Activated naive CD8-positive, alpha-beta T cell treated with anti-CD3 and anti-CD28 coated beads, Interleukin-2, amount 50 U/mL, for 16 hours (primary cell): Measurements from ENCODE around the gene NEK3.
"Not testable (repeated sequence)": the region's sequence is repeated elsewhere in the genome, so short reads cannot be mapped to it uniquely, and the experiment has no call there.

Experiments
- DNase-seq: peaks from one replicate; pipeline ENCODE4 v3.0.0-alpha.2; 2020; ENCODE audit warnings: low read depth, low spot score

NEK3 gene

DNA sequence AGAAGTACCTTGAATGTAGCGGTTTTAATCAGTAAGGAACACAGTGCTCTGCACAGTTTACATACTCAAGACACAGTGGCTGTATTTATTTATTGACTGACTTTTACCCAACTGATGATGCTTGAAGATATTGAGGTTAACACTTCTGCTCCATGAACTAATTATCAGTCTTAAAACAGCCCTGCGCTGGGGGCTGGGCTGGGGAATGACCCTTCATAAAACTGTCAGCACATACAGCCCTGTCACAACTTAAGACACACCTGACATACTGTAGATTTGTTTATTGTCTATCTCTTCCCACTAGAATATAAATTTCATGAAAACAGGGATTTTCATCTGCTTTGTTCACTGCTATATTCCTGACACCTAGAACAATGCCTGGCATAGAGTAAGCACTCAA, 41.3 kb downstream of the NEK3 start:
- no peak for DNase-seq

DNA sequence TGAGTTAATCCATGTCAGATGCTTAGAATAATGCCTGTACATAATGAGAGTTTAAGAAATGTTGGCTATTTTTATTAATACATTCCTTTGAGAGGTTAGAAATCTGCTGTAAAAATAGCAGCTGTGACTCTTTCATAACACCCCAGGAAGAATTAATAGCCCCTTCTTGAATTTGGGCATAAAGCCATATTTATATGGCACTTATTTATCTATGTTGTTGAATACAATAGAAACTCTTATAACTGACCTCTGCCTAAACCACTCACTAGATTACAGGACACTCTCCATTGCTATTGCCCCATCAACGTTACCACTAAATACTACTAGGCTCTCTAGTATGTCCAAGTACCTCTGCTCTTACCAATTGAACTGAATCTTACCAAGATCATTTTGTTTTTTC, 46.8 kb downstream of the NEK3 start:
- DNase-seq = no peak

DNA sequence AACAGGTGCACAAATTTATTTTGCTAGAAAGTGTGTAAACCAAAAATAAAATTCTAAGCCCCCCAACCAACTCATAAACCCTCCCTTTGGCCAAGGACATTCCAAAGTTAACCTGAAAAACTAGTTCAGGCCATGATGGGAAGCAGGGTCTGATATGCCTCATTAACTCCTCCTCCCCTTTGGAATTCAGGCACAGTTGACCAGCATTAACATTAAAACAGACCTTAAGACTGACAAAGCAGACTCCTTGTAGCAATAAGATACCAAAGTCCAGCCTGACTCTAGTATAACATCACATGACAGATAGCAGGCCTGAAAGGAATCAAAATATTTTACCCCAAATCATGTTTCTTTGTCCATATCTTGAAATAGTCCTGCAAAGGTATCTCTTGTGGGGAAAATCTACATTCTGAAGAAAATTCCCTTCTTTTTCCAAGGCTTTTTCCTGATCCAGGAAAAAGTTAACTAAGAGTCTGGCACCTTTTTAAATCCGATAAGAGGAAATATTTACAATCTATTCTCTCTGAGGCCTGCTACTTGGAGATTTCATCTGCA, 50.2 kb downstream of the NEK3 start:
- DNase-seq = no peak

DNA sequence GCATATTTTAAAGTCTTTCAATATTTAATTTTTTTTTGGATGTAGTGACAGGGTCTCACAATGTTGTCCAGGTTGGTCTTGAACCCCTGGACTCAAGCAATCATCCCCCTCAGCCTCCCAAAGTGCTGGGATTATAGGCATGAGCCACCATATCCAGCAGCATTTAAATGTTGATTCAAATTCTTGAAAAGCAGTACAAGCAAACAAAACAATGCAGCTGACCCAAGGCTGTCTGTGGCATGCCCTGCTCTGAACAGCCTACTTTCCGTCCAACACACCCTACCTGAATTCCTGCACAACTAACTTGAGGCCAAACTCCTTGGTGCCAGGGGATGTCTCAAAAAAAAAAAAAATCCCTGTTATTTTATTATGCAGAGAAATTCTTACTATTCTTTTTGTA, 53.6 kb downstream of the NEK3 start:
- no peak for DNase-seq

- DNase-seq = no peak
Observed at GRCh38 chr13:52104624-52105023, 54.8 kb downstream of the NEK3 start.

DNA sequence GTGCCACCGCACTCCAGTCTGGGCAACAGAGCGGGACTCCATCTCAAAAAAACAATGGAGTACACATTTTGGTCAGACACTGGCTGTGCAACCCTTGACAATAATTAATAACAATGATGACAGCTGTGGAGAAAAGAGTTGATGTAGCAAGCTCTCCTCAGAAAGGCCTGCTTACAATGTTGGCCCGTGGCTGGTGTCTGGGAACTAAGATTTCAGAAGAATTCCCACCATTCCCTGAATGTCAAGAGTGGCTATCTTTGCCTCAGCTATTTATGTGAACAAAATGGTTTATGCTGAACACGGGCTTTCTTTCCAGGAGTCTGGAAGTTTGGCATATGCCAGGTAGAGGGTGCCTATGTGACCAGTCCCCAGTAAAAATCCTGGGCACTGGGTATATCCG, 56.0 kb downstream of the NEK3 start:
- DNase-seq = no peak

DNA sequence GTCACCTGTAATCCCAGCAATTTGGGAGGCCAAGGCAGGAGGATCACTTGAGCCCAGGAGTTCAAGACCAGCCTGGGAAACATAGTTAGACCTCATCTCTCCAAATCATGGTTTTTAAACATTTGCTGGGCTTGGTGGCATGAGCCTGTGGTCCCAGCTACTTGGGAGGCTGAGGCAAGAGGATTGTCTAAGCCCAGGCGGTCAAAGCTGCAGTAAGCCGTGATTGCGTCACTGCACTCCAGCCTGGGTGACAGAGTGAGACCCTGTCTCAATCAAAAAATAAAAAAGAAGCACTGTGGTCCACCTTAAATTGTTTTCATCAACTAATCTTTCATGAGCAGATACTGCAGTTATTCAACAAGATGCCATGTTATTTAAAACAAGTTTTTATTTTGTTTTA, 57.0 kb downstream of the NEK3 start:
- not testable (repeated sequence) for DNase-seq

DNA sequence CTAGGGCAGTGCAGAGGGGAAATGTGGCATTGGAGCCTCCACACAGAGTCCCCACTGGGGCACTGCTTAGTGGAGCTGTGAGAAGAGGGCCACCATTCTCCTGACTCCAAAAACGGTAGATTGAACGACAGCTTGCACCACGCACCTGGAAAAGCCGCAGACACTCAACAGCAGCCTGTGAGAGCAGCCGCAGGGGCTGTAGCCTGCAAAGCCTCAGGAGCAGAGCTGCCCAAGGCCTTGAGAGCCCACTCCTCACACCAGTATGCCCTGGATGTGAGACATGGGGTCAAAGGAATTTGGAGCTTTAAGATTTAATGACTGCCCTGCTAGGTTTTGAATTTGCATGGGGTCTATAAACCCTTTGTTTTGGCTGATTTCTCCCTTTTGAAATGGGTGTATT, 62.2 kb downstream of the NEK3 start:
- DNase-seq = no peak

DNA sequence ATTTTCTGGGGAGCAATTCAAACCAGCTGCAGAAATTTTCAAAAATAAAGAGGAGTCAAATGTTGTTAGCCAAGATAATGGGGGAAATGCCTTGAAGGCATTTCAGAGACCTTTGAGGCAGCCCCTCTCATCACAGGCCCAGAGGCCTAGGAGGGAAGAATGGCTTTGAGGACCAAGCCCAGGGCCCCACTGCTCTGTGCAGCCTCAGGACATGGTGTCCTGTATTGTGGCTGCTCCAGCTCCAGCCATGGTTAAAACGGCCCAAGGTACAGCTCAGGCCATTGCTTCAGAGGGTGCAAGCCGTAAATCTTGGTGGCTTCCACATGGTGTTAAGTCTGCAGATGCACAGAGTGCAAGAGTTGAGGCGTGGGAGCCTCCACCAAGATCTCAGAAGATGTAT, 62.6 kb downstream of the NEK3 start:
- DNase-seq = no peak

DNA sequence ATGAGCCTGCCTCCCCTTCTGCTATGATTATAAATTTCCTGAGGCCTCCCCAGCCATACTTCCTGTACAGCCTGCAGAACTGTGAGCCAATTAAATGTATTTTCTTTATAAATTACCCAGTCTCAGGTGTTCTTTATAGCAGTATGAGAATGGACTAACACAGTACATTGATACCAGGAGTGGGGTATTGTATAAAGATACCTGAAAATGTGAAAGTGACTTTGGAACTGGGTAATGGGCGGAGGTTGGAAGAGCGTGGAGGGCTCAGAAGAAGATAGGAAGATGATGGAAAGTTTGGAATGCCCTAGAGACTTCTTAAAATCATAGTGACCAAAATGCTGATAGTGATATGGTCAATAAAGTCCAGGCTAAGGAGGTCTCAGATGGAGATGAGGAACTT, 63.3 kb downstream of the NEK3 start:
- DNase-seq = no peak

GRCh38 chr13:52092087-52092486, 67.3 kb downstream of the NEK3 start:
- no peak for DNase-seq

DNA sequence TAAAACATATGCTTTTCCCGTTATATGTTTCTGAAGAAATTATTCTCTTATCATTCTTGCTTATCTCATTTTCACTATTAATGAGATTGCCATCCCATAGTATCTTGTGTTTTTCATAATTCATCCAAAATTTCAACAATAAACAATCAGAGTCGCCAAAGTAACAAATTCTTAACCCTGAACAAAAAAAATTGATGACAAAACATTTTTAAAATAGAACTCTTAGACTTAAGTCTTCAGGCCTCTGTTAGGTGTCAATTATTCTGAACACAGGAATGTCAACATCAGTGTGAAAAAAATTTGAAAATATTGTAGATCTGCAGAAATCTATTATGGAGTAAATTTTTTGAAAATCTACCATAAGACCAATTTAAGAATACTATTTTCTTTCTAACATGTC, 67.9 kb downstream of the NEK3 start:
- DNase-seq = no peak

DNA sequence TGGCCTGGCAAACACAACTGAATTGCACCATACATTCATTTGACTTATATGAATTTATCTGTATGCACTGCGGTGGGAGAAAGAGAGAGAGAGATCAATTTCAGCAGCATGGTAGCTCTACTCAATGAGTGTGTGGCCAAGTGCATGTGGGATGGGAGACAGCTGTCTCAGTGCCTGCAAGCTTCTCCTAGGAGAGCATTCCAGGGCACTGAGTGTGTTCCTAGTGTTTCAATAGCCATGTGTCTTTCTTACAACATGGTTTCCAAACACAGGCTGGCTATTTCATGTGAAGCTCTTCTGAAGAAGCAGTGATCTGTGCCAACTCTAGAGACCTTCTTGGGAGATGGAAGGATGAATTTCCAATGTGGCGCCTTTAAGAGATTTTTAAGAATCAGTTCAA, 74.0 kb downstream of the NEK3 start:
- DNase-seq = no peak

DNA sequence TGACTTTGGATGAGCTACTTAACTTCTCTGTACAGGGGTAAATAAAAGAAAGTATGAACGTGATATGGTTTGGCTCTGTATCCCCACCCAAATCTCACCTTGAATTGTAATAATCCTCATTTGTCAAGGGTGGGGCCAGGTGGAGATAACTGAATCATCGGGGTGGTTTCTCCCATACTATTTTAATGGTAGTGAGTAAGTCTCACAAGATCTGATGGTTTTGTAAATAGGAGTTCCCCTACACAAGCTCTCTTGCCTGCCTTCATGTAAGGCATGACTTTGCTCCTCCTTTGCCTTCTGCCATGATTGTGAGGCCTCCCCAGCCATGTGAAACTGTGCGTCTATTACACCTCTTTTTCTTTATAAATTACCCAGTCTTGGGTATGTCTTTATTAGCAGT, 74.4 kb downstream of the NEK3 start:
- not testable (repeated sequence) for DNase-seq
